HG03175 (cell line): ENCODE data around the gene PTPRM.

ENCODE experiments used
- ATAC-seq: cut with Tn5 transposase; IDR thresholded peaks from one replicate; pipeline ENCODE4 v1.9.1; 2021; ENCODE audit warnings: mild to moderate bottlenecking, moderate library complexity; ENCODE audit not compliant: unreplicated experiment

Gene PTPRM

GRCh38 chr18:8140841-8141501, 573.9 kb downstream of the PTPRM start:
- no peak for ATAC-seq

- ATAC-seq: no peak
These were observed 575.1 kb downstream of the PTPRM start for GRCh38 chr18:8142131-8142711.

- no peak for ATAC-seq
These were observed 575.8 kb downstream of the PTPRM start for GRCh38 chr18:8142932-8143331.

- no peak for ATAC-seq
These were observed 584.1 kb downstream of the PTPRM start for GRCh38 chr18:8151181-8151580.

GRCh38 chr18:8153887-8154583, 586.9 kb downstream of the PTPRM start:
- ATAC-seq: no peak

- ATAC-seq: no peak
These were observed 595.7 kb downstream of the PTPRM start for GRCh38 chr18:8162802-8163201.

- no peak for ATAC-seq
These were observed 596.3 kb downstream of the PTPRM start for GRCh38 chr18:8163286-8163959.

- ATAC-seq: no peak
These were observed 598.0 kb downstream of the PTPRM start for GRCh38 chr18:8165095-8165494.

GRCh38 chr18:8167026-8167425, 599.9 kb downstream of the PTPRM start:
- ATAC-seq: no peak

GRCh38 chr18:8167673-8168072, 600.6 kb downstream of the PTPRM start:
- no peak for ATAC-seq

- ATAC-seq: no peak
These were observed 602.6 kb downstream of the PTPRM start for GRCh38 chr18:8169722-8170121.

GRCh38 chr18:8174771-8175170, 607.7 kb downstream of the PTPRM start:
- ATAC-seq: no peak

GRCh38 chr18:8175501-8176061, 608.5 kb downstream of the PTPRM start:
- ATAC-seq: no peak

- ATAC-seq: no peak
These were observed 609.0 kb downstream of the PTPRM start for GRCh38 chr18:8176109-8176508.

GRCh38 chr18:8176554-8176953, 609.4 kb downstream of the PTPRM start:
- ATAC-seq: no peak

GRCh38 chr18:8177330-8178016, 610.4 kb downstream of the PTPRM start:
- ATAC-seq: no peak

GRCh38 chr18:8186413-8186812, 619.3 kb downstream of the PTPRM start:
- ATAC-seq: no peak

GRCh38 chr18:8188184-8188583, 621.1 kb downstream of the PTPRM start:
- ATAC-seq: no peak

- ATAC-seq: no peak
These were observed 623.9 kb downstream of the PTPRM start for GRCh38 chr18:8190980-8191379.

GRCh38 chr18:8194431-8194830, 627.3 kb downstream of the PTPRM start:
- ATAC-seq: no peak

- no peak for ATAC-seq
These were observed 629.1 kb downstream of the PTPRM start for GRCh38 chr18:8196238-8196637.
